ENCODE results near the gene CTIF.
"Not testable (repeated sequence)": the region's sequence is repeated elsewhere in the genome, so short reads cannot be mapped to it uniquely, and the experiment has no call there.

Gene CTIF

DNA sequence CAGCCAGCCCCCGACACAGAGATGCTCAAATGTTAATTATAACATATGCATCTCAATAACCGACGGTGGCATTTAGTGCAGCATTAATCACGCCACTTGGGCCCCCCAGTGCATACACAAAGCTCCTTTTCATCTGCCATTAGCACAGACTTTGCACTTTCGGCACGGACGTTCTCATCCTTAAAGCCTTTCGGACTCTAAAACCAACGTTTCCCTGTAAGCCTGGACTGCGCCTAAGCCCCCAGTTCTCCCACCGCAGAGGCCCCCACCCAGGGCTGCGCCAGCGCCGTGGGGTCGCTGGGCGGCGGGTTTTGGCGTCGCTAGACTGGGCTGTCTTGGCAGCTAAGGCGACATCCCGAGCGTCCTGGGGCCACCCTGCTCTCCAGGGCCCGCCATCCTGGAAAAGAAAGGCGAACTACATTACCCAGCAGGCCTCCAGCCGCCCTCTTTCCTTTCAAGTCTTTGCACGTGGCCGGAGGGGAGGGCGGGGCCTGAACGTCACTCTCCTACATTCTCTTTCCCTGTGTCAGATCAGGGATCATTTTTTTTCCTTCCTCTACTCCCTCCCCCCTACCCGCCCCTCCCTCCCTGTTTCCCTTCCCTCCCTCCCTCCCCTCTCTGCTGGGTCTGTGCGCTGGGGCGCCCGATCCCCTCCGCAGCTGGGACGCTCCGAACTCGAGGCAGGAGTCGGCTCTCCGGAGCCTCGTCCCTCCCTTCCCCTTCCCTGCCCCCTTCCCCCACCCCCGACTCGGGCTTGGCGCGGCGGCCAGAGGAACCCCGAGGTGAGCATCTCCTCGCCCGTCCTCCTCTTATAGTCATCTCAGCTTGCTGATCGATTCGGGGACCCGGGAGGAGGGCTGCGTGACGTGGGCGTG lies at the start of gene CTIF:
Gene CTIF, plus strand, starts transcription at position 501 of the 875 bp plus-strand sequence. CDS start 80,535 bp downstream, outside the sequence.
- FAIRE-seq = no peak

DNA sequence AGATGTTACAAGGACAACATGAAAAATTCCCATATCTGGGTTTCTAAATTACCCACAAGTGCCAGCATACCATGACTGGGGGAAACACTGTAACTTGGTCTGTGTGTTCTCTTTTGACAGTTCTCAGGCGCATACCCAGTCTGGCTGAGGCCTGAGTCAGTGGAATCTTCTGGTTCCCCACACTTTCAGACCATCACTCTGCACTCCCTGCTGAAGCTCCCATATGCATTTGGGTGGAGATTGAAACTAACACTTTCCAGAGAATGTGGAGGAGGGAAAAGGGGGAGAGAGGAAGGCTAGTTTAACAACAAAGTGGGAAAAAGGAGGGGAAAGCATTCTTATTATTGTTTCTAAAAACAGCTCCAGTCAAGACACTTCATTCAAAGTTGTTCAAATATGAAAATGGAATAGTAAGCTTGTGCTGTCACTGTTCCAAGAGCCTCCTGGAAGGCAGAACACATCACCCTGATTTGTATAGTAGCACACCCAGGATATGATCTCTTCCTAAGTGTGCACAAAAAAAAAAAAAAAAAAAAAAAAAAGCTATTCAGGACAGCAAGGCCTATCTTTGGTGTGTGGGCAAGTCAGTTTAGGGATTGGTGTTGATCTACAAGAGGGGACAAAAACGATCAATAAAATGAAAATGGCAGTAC lies 48.1 kb upstream of the CTIF start:
- no peak for FAIRE-seq

DNA sequence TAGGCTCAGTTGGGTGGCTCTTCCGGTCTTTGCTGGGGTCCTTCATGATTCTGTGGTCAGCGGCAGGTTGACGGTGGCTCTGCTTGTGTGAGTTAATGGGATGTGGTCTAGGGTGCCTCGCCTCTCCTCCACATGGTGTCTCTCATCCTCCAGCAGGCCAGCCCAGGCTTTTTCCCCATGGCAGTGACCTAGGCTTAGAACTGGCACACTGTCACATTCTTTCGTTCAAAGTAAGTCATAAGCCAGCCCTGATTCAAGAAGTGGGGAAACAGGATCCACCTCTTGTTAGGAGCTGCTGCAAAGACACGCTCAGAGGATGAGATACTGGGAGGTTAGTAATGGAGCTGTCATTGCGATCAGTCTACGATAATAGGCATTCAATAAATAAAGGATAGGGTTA lies 46.0 kb upstream of the CTIF start:
- FAIRE-seq = no peak

DNA sequence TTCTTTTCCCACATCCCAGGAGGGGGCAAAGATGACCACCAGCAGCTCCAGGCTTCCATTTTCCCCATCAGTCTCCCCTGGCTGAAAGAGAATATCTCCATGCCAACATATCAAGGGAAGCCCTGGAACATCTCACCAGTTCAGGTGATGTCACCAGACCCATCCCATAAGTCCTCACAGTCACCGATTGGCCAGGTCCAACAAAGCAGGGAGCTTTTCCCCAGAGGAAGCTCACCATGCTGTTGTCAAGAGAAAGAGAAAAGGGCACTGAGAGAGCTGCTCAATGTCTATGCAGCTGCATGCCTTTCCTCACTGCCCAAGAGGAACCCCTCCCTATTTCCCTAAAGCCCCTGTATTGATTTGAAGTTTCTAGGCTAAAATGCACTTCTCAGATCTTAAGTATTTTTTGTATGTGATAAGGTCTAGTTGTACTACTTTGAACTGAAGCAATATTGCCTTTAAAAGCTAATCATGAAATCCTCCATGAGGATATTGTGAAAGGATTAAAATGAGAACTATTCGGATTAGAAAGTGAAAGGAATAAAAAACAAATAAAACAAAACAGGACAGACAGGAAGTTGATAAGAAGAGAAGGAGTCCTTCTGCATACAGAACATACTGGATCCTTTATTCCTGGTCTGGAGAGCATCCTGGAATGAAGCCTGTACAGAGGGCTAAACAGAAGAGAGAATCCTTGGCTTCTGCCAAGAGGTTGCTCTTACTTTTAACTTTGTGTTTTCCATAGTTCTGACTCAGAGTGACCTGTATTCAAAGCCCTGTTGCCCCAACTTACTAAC lies 45.2 kb upstream of the CTIF start:
- FAIRE-seq = peak; percentile 72

DNA sequence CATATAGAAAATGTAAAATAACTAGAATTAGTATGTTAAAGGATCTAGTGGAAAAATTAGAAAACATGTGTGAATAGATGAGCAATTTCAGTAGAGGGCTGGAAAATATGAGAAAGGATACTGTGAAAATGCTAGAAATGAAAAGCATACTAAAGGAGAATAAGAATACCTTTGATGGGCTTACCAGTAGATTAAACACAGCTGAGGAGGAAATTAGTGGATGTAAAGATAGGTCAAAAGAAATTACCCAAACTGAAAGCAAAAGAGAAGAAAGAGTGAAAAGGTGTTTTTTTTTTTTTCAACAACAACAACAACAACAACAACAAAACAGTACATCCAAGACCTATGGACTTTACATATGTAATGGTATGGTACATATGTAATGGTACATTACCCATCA lies 41.0 kb upstream of the CTIF start:
- no peak for FAIRE-seq

DNA sequence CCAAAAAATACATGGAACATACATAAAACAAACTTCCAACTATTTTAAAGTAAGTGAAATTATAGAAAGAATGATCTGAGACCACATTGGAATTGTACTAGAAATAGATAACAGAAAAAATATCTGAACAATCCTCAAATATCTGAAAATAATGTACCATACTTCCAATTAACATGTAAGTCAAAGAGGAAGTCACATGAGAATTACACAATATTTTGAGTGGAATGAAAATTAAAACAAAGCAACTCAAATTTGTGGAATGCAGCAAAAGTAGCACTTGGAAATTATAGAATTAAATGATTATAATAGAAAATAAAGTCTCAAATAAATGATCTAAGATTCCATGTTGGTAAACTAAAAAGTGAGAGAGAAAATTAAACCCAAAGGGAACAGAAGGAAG lies 38.3 kb upstream of the CTIF start:
- FAIRE-seq = no peak

DNA sequence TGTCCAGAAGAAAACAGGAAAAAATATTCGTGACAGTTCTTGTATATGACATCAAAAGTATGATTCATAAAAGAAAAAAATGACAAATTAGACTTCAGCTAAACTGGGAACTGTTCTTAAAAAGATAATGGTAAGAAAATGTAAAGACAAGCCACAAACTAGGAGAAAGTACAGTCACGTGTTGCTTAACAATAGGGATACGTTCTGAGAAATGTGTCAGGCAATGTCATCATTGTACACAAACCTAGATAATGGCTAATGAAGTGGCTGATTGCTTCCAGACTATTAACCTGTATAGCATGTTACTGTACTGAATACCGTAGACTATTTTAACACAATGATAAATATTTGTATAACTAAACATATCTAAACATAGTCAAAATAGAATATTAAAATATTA lies 35.9 kb upstream of the CTIF start:
- no peak for FAIRE-seq

DNA sequence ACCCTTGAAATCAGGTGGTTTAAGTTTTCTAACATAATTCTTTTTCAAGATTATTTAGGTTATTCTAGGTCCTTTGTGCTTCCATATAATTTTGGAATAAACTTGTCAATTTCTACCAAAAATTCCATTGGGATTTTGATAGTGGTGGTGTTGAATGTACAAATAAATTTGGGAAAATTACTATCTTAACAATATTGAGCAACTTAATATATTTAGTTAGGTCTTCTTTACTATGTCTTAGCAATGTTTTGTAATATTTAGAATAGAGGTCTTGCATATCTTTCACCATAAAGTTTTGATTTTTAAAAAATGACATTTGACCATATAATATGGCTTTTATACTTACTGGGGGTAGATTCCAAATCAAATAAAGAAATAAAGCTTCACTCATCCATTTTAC lies 34.0 kb upstream of the CTIF start:
- FAIRE-seq = no peak

DNA sequence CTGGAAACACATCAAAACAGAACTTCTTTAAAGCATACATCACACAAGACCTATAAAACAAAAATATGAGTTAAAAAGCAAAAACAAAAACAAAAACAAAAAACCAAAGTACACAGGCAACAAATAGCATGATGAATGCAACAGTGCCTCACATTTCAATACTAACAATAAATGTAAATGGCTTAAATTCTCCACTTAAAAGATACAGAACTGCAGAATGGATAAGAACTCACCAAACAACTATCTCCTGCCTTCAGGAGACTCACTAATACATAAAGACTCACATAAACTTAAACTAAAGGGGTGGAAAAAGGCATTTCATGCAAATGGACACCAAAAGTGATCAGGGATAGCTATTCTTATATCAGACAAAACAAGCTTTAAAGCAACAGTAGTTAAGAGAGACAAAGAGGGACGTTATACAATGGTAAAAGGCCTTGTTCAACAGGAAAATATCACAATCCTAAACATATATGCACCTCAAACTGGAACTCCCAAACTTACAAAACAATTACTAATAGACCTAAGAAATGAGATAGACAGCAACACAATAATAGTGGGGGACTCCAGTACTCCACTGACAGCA lies 31.8 kb upstream of the CTIF start:
- FAIRE-seq = not testable (repeated sequence)

DNA sequence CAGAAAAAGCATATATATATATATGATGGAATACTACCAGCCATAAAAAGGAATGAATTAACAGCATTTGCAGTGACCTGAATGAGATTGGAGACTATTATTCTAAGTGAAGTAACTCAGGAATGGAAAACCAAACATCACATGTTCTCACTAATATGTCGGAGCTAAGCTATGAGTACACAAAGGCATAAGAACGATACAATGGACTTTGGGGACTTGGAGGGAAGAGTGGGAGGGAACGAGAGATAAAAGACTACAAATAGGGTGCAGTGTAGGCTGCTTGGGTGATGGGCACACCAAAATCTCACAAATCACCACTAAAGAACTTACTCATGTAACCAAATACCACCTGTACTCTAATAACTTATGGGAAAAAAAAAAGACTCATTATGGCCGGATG lies 26.3 kb upstream of the CTIF start:
- not testable (repeated sequence) for FAIRE-seq

DNA sequence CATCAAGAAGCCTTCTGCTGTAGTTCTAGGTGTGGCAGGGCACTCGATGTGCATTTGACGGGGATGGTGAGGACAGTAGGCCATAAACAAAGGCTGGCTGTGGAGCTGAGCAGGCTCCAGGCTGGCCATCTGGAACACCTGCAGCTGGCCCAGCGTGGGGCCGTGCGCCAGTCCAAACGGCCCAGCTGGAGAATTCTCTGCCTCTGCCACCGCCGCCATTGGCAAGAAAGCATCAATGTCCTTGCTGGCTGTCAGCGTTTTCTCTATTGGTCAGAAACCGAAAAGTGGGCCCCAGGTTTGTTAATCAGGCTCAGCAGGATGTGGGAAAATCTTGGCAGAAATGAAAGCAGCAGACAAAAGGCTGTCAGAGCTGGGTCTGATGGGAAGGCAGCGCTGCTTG lies 24.0 kb upstream of the CTIF start:
- FAIRE-seq = no peak

DNA sequence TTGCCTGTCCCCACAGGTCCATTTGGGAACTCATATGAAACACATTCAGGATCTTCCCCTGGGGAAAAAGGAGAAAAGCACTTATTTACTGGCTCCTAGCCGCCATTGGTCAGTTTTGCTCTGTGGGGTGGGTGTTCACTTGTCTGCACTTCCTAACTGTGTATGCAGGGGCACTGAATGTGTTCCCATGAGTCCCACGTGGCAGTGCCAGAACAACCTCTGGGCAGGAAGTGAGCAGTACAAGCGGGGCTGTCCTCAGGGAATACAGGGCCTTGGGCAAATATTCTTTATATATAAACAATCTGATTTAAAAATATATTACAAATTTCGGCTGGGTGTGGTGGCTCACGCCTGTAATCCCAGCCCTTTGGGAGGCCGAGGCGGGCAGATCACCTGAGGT lies 21.8 kb upstream of the CTIF start:
- FAIRE-seq = no peak

DNA sequence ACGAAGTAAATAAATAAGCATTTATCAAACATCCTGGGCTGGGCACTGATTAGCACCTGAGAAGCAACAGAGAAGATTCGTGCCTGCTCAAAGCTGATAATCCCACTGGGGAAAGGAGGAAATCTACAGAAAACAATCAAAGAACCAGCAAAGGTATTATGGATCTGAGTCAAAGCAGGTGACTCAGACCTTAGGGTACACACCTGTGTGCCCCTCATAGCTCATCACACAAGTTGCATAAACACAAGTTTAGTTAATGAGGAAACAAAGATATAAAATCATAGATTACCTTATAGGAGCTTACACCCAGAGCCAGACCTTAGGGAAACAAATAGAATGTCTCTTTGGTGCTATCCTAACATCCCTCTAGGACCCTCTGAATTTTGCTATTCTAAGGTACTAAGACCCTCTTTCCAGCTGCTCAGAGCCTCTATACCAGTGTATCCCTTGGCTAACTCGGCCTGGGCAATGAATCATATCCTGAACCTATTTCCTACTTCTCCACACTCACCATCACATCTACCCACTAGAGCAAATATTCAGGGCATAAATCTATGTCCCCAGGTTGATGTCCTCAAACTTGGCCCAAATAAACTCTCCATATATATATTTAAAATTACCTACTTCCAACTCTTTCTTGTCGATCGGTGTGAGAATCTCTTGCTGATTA lies 19.3 kb upstream of the CTIF start:
- no peak for FAIRE-seq

DNA sequence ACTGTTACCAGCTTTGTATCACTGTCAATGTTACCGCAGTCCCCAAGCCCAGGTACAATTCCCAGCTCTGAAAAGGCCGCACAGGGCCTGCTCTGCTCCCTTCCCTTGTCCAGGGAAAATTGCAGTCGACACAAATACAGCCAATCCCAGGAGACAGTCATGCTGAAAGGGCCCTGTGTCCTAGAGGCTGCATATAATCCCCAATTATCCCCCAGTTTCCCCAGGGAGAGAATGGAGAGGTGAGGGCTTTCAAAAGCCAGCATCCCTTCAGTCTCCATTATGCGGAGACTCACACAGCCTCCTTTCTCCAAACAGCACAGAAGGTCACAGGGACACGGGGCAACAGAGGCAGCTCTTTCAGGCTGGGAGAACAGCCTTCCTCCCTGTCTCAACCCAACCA lies 17.1 kb upstream of the CTIF start:
- FAIRE-seq = no peak

DNA sequence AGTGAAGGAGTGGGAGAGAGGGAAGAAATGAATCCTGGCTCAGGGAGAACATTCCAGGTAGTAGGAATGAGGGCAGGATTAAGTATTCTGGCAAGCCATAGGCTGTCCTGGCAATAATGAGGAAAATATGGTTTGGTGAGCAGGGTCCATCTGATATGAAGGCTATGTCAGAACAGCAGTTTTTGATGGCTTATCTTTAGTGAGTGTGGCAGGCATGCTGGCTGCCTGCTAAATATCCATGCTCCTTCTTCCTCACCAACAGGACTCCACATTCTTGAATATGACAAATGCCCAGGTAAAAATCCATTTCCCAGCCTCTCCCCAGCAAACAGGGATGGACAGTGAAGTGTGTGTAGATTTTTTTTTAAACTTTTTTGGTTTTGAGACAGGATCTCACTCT lies 13.2 kb upstream of the CTIF start:
- no peak for FAIRE-seq

DNA sequence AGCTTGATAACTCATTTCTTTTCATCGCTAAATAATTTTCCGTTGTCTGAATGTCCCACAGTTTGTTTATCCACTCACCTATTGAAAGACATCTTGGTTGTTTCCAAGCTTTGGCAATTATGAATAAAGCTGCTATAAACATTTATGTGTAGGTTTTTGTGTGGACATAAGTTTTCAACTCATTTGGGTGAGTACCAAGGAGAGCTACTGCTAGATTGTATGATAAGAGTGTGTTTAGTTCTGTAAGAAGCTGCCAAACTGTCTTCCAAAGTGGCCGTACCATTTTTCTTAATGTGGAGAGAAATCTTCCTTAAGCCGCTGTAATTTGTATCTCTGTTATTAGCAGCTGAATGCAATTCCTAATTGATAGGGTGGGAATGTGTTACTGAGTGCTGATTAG lies 11.4 kb upstream of the CTIF start:
- FAIRE-seq = no peak

DNA sequence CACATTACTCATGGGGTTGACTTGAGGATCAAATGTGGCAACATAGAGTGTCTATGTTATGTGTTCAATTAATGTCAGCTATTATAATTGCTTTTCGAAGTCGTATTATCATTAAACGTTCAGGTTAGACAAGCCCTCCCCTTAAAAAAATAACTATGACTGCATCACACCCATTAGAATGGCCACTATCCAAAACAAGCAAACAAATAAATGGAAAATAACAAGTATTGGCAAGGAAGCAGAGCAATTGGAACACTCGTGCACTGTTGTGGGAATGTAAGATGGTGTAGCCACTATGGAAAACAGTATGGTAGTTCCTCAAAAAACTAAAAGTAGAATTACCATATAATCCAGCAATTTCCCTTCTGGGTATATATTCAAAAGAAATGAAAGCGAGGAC lies 10.0 kb upstream of the CTIF start:
- no peak for FAIRE-seq

DNA sequence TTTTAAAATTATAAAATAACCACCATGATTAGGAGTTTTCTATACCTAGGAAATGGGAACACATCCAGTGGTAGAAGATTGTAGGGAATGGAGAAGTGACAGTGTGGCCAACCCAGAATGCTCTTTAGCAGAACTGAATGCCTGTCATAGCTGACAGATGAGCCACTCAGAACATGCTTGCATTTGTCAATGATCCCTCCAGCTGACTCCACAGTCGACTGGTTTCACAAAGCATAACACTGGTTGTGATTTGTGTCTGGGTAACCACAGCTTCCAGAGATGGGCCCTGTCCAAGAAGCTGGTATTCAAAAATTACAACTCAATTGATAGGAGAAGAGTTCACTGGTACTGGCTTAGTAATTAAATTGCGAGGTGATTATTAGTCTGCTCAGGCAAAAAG lies 9.0 kb upstream of the CTIF start:
- FAIRE-seq = no peak

DNA sequence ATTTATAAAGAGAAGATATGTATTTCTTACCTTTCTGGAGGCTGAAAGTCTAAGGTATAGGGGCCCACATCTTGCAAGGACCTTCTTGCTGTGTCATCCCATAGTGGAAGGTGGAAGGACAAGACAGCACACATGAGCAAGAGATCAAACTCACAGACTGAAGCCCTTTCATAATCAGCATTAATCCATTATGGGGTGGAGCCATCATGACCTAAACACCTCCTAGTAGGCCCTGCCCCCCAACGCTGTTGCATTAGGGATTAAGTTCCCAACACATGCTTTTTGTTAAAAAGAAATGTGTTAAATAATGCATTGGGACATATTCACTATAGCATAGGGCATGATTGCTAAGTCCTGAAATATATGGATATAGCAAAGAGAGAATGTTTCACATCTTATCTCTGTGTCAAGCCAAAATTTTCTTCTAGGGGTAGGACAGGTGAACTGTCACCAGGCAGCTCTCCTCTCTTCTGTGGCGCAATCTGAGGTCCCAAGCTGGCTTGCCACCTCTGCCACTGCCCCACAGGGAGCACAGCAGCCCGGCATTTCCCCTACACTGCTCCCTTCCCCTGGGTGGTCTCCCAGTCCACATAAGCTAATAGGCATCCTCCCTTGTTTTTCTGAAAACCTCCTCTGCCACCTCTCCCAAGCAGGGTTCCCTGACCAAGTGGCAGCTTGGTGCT lies 8.3 kb upstream of the CTIF start:
- FAIRE-seq = no peak

DNA sequence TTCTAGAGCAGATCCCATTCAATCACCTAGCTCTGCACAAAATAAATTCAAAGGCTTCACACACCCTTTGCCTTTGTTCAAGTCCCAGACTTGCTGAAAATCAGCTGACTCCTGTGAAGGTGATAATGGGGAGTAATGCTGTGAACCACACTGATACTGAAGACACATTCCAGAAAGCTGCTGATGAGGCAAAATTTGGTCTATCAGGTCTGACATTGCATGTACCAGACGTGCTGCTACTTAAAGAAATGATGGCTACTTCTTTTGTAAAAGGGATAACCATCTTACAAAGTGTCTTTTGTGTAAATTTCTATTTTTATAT lies 7.8 kb upstream of the CTIF start:
- no peak for FAIRE-seq

DNA sequence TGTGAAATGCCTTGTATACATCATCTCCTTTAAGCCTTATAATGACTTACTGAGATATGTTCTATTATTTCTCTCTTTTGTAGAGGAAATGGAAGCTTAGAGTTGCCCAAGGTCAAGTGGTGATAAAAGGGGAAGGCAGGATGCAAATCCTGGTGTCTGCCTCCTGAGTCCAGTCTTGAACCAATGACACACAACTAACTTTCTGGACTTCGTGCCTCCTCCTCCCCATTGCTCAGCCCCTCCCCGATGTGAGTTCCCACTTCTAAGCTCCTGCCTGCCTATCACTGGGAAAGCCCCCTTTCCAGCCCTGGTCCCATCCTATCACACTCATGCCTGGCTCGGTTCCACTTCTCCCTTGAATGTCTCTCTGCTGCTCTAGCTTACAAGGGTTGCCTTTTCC lies 6.9 kb upstream of the CTIF start:
- FAIRE-seq = no peak

DNA sequence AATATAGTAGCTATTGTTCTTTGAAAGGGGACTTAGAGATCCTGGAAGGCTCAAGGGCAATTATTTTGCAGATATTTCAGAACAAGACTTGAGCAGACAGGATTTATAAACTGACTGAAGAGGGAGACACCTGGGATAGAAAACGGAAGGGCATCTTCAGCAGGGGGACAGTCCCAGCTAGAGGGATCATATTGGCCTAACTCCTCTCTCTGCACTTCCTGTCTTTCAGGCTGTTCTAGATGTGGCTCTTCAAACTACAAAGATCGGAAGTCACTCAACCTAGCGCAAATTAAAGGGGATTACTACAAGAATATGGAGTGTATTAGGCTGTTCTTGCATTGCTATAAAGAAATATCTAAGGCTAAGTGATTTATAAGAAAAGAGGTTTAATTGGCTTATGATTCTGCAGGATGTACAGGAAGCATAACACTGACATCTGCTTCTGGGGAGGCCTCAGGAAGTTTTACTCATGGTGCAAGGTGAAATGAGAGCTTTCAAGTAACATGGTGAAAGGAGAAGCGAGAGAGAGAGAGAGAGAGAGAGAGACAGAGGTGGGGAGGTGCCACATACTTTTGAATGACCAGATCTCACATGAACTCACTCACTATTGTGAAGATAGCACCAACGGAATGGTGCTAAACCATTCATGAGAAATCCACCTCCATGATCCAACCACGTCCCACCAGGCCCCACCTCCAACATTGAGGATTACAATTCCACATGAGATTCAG lies 5.3 kb upstream of the CTIF start:
- no peak for FAIRE-seq
